ENCODE measurements around the gene TP53I11.
A peak's percentile ranks its signal among the peaks of the same experiment; 100 is the strongest.

TP53I11 gene

DNA sequence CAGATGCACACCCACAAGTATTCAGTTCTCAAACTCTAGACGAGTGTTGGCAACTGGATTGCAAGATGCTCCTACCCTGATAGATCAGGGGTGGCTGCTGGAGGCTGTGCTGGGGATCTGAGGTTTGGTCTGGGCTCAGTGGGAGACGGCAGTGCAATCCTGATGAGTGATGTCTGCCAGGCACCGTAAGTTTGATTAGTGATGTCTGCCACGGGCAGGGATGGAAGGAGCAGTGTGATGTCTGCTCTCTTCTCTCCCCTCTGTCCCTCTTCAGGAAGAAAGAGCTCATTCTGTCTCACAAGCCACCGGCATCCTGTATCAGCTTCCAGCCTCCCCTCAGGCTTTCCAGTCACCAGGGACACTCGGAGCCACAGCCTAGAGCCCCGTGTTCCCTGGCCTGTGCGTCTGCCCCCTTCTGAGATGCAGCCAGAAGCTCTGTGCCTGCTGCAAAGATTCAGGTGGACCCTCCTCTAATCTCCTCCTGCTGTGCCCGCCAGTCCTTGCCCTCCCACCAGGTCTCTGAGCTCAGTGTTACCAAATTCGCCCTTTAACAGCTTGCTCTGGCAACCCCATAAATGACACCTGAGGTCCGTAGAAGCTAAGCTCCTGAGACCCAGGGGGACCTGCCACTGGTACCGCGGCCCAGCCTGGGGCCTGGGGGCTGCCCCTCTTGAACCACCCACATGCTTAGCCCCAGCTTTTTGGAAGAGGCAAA lies 19.9 kb downstream of the TP53I11 start:
- H3K27me3 Mint-ChIP-seq (ENCODE audit: low read depth, poor library complexity): peaks cover 6% of the 10 kb centered on the region
- TF ChIP-seq CTCF (IDR thresholded peaks at IDR 0.05): no peak
- peak overlapping the region; percentile 18 for H3K27ac Mint-ChIP-seq
- peaks cover 14% of the 10 kb centered on the region for H3K4me1 Mint-ChIP-seq
- H3K4me3 Mint-ChIP-seq: no peak overlapping the region
- H3K9me3 Mint-ChIP-seq: no peaks in the 10 kb centered on the region
- peaks cover 20% of the 10 kb centered on the region for H3K36me3 Mint-ChIP-seq (ENCODE audit: low read depth)
- DNase-seq: no peak

DNA sequence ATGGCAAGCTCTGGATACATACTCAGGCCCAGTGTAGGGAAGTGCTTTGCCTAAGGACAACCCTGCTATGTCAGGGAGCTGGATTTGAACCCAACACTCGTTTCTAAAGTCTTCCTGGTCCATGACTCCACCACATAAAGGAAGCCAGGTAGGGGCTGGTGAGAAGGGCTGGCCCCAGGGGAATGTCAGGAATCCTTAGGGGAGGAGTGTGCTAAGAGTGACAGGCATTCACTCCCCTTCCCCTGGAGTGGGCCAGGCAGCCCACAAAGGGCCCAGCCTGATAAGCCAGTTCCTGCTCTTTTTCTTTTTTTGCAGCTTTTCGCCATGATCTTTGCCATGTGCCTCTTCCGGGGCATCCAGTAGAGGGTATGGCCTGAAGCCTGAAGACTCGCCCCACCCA lies 21.9 kb downstream of the TP53I11 start:
- no peak overlapping the region for H3K27ac Mint-ChIP-seq

GRCh38 chr11:44928144-44928543 lies 22.5 kb downstream of the TP53I11 start:
- Mint-ChIP-seq H3K27me3 (ENCODE audit: low read depth, poor library complexity) (peaks cover 6% of the 10 kb centered on the region), H3K4me3 (no peak overlapping the region), H3K4me1 (peaks cover 14% of the 10 kb centered on the region), H3K27ac (no peak overlapping the region), H3K36me3 (ENCODE audit: low read depth) (peaks cover 15% of the 10 kb centered on the region), H3K9me3 (no peaks in the 10 kb centered on the region)
- TF ChIP-seq CTCF (IDR thresholded peaks at IDR 0.05): no peak
- DNase-seq: no peak

More for the DNA sequence above, 21.9 kb downstream of the TP53I11 start:
- Mint-ChIP-seq H3K4me3 (no peak overlapping the region), H3K9me3 (no peaks in the 10 kb centered on the region), H3K27me3 (ENCODE audit: low read depth, poor library complexity) (peaks cover 6% of the 10 kb centered on the region), H3K36me3 (ENCODE audit: low read depth) (peaks cover 15% of the 10 kb centered on the region), H3K4me1 (peaks cover 14% of the 10 kb centered on the region)
- DNase-seq: no peak
- TF ChIP-seq CTCF (IDR thresholded peaks at IDR 0.05): no peak

DNA sequence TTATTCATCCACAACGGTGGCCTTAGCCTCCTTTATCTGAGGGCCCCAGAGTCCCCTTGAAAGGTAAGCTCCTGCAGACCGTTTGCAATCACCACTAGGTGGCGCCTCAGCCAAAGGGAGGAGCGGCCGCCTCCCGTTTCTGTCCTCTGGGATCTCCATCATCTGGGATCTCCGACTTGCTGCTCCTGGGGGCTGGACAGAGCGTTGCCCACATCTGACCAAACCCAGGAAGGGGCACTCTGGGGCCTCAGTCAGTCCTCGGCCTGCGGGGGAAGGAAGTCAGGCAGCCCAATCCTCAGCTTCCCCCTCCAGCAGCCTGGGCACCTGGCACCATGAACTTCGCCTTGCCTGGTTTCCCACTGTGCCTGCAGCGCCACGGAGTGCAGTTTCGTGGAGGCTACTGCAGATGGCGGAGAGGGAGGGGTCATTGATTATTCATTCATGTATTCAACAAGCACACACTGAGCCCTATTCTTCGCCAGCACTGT lies 23.5 kb downstream of the TP53I11 start:
- H3K27me3 Mint-ChIP-seq (ENCODE audit: low read depth, poor library complexity): peaks cover 10% of the 10 kb centered on the region

GRCh38 chr11:44926036-44926435 lies 24.6 kb downstream of the TP53I11 start:
- no peak for TF ChIP-seq CTCF (IDR thresholded peaks at IDR 0.05)
- Mint-ChIP-seq H3K27ac (no peak overlapping the region), H3K36me3 (ENCODE audit: low read depth) (peaks cover 14% of the 10 kb centered on the region), H3K27me3 (ENCODE audit: low read depth, poor library complexity) (peaks cover 14% of the 10 kb centered on the region), H3K4me1 (peaks cover 6% of the 10 kb centered on the region), H3K9me3 (no peaks in the 10 kb centered on the region), H3K4me3 (no peak overlapping the region)
- no peak for DNase-seq

More for the DNA sequence above, 23.5 kb downstream of the TP53I11 start:
- TF ChIP-seq CTCF (IDR thresholded peaks at IDR 0.05): peak; percentile 92
- DNase-seq: peak; percentile 88
- H3K4me1 Mint-ChIP-seq: peaks cover 11% of the 10 kb centered on the region
- H3K27ac Mint-ChIP-seq: no peak overlapping the region
- no peaks in the 10 kb centered on the region for H3K9me3 Mint-ChIP-seq
- H3K4me3 Mint-ChIP-seq: no peak overlapping the region
- H3K36me3 Mint-ChIP-seq (ENCODE audit: low read depth): peaks cover 15% of the 10 kb centered on the region

DNA sequence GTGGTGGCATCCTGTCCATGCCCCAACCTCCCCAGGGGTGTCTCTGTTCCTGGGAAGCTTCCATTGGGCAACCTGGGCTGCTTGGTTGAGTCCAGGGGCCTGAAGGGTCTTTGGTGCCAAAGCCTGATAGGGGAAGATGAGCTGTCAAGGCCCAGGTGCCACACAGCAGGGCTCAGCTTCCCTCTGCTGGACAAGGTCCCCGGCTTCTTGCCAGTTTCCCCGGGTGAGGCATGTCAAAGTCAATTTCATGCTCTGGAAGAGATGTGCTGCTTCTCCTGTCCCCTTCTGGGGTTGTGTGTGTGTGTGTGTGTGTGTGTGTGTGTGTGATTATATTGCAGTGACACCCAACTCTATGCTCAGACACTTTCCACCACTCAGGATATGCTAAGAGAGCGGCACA lies 26.9 kb downstream of the TP53I11 start:
- DNase-seq: no peak
- Mint-ChIP-seq H3K9me3 (no peaks in the 10 kb centered on the region), H3K36me3 (ENCODE audit: low read depth) (no peaks in the 10 kb centered on the region), H3K27me3 (ENCODE audit: low read depth, poor library complexity) (peaks cover 18% of the 10 kb centered on the region), H3K4me3 (no peak overlapping the region), H3K27ac (no peak overlapping the region), H3K4me1 (no peaks in the 10 kb centered on the region)
- TF ChIP-seq CTCF (IDR thresholded peaks at IDR 0.05): no peak

Data from nephron progenitor cell (in vitro differentiated cells).